H1 (cell line): ENCODE measurements around the gene NAE1. TPM values are rescaled to one million over a fixed set of nuclear protein-coding genes. Genes with fewer than 3 reads are reported as not detected.
A peak's percentile ranks its signal among the peaks of the same experiment; 100 is the strongest.

Experiments
- CTCF ChIA-PET: fragments of 300-600 bp; sonication (Branson Sonifier 250); formaldehyde crosslinking; loops from one replicate; lab custom pipeline; 2021; ENCODE audit not compliant: partially characterized antibody; lab: Charles Lee
- POLR2A ChIA-PET: fragments of 300-600 bp; sonication (Branson Sonifier 250); formaldehyde crosslinking; loops from one replicate; lab custom pipeline; 2021; ENCODE audit warnings: inconsistent platforms; ENCODE audit not compliant: partially characterized antibody; lab: Charles Lee
- DNase-seq, 2 experiments: peaks; one replicate each; pipeline versions ENCODE4 v3.0.0 to v3.0.0-alpha.2; 2010 to 2022; ENCODE audit warnings: low spot score in 2 of 2, low read depth in 1 of 2, mixed read lengths in 1 of 2
- FAIRE-seq: peaks from 2 replicates; lab custom pipeline; 2011; peaks lifted over from hg19 to GRCh38; lab: Jason Lieb, UNC
- H2AFZ ChIP-seq: 2 replicates; pipeline ENCODE4 v1.8.1; 2012; ENCODE audit warnings: low read length, inconsistent platforms
- H2AK5ac ChIP-seq: 2 replicates; pipeline ENCODE4 v1.6.1; 2013; ENCODE audit warnings: low read depth, low read length
- H2BK120ac ChIP-seq: replicated peaks from 2 replicates; pipeline ENCODE3; 2013; ENCODE audit warnings: low read depth, low read length, inconsistent platforms
- H2BK12ac ChIP-seq: 2 replicates; pipeline ENCODE4 v1.6.1; 2013; ENCODE audit warnings: low read depth, low read length
- H2BK15ac ChIP-seq: 2 replicates; pipeline ENCODE4 v1.6.1; 2013; ENCODE audit warnings: low read length
- H2BK20ac ChIP-seq: 2 replicates; pipeline ENCODE4 v1.6.1; 2013; ENCODE audit warnings: low read length
- H2BK5ac ChIP-seq: 2 replicates; pipeline ENCODE4 v1.6.1; 2013; ENCODE audit warnings: low read depth, low read length
- H3K14ac ChIP-seq: 2 replicates; pipeline ENCODE4 v1.6.1; 2013; ENCODE audit warnings: inconsistent platforms; ENCODE audit not compliant: insufficient read length
- H3K18ac ChIP-seq: 2 replicates; pipeline ENCODE4 v1.6.1; 2013; ENCODE audit warnings: low read length; ENCODE audit errors: extremely low read depth
- H3K23ac ChIP-seq: 2 replicates; pipeline ENCODE4 v1.6.1; 2013; ENCODE audit warnings: inconsistent platforms; ENCODE audit not compliant: insufficient read length
- H3K23me2 ChIP-seq: 2 replicates; pipeline ENCODE4 v1.6.1; 2013; ENCODE audit warnings: low read depth, low read length
- H3K27ac ChIP-seq: 2 replicates; pipeline ENCODE4 v1.6.1; 2011; ENCODE audit warnings: low read depth, low read length, inconsistent platforms
- H3K27me3 ChIP-seq, 4 experiments: replicated peaks in 1 of 4; 1 replicate in 1 of 4; 2 replicates in 3 of 4; pipeline versions ENCODE4 v1.6.1 to v1.8.1; 2011 to 2013; ENCODE audit warnings: low read length in 3 of 4, mild to moderate bottlenecking in 3 of 4, inconsistent platforms in 2 of 4, mixed read lengths in 2 of 4, moderate library complexity in 1 of 4; ENCODE audit not compliant: control insufficient read depth in 3 of 4, insufficient read depth in 3 of 4; ENCODE audit errors: extremely low read depth in 1 of 4
- H3K36me3 ChIP-seq, 4 experiments: 2 replicates each; pipeline versions ENCODE4 v1.6.1 to v1.8.1; 2011 to 2013; ENCODE audit warnings: mild to moderate bottlenecking in 4 of 4, low read length in 3 of 4, moderate library complexity in 2 of 4, control low read depth in 1 of 4, inconsistent platforms in 1 of 4; ENCODE audit not compliant: insufficient read depth in 4 of 4, control insufficient read depth in 2 of 4
- H3K4ac ChIP-seq: replicated peaks from 2 replicates; pipeline ENCODE3; 2013; ENCODE audit warnings: low read length, low read depth, mixed read lengths, inconsistent platforms; ENCODE audit not compliant: insufficient read length
- H3K4me1 ChIP-seq, 4 experiments: replicated peaks in 1 of 4; 1 replicate in 1 of 4; 2 replicates in 3 of 4; pipeline versions ENCODE4 v1.6.1 to v1.8.1; 2011 to 2013; ENCODE audit warnings: low read length in 3 of 4, inconsistent platforms in 2 of 4, mixed read lengths in 1 of 4; ENCODE audit not compliant: insufficient read depth in 4 of 4, control insufficient read depth in 3 of 4
- H3K4me2 ChIP-seq, 2 experiments: 2 replicates each; pipeline versions ENCODE4 v1.6.1 to v1.8.1; 2011 to 2013; ENCODE audit warnings: low read depth in 2 of 2, low read length in 2 of 2, control low read depth in 1 of 2, inconsistent platforms in 1 of 2, mild to moderate bottlenecking in 1 of 2; ENCODE audit not compliant: insufficient read depth in 1 of 2
- H3K4me3 ChIP-seq, 4 experiments: fragments of 200-600, 300-600 bp in 1 of 4; sonication (generic), shearing (Covaris generic), sonication (Bioruptor Twin) in 1 of 4; 2 replicates each; pipeline versions ENCODE4 v1.5.1 to v1.8.1; 2011 to 2016; ENCODE audit warnings: low read length in 4 of 4, low read depth in 3 of 4, control low read depth in 2 of 4, inconsistent platforms in 2 of 4, mild to moderate bottlenecking in 2 of 4, mixed read lengths in 1 of 4, moderate library complexity in 1 of 4; ENCODE audit not compliant: insufficient read depth in 2 of 4; ENCODE audit errors: extremely low read depth in 1 of 4
- H3K56ac ChIP-seq: replicated peaks from 2 replicates; pipeline ENCODE3; 2013; ENCODE audit warnings: low read depth, mild to moderate bottlenecking, mixed read lengths, low read length, inconsistent platforms; ENCODE audit not compliant: insufficient read length
- H3K79me1 ChIP-seq: 2 replicates; pipeline ENCODE4 v1.6.1; 2013; ENCODE audit warnings: low read depth, low read length, control low read depth
- H3K79me2 ChIP-seq, 2 experiments: 2 replicates each; pipeline versions ENCODE4 v1.6.1 to v1.8.1; 2012 to 2013; ENCODE audit warnings: low read length in 2 of 2, mild to moderate bottlenecking in 2 of 2, inconsistent platforms in 1 of 2; ENCODE audit not compliant: insufficient read depth in 2 of 2, control insufficient read depth in 1 of 2
- H3K9ac ChIP-seq, 4 experiments: replicated peaks in 1 of 4; 1 replicate in 1 of 4; 2 replicates in 3 of 4; pipeline versions ENCODE4 v1.6.1 to v1.8.1; 2011 to 2013; ENCODE audit warnings: low read depth in 3 of 4, low read length in 3 of 4, control low read depth in 2 of 4, mild to moderate bottlenecking in 2 of 4, moderate library complexity in 2 of 4, inconsistent platforms in 1 of 4; ENCODE audit errors: extremely low read depth in 1 of 4
- H3K9me3 ChIP-seq, 2 experiments: 2 replicates each; pipeline versions ENCODE4 v1.6.1 to v1.8.1; 2012 to 2013; ENCODE audit warnings: mild to moderate bottlenecking in 2 of 2, moderate library complexity in 2 of 2, control low read depth in 1 of 2, inconsistent platforms in 1 of 2, low read depth in 1 of 2, low read length in 1 of 2, mixed read lengths in 1 of 2; ENCODE audit not compliant: insufficient read depth in 2 of 2
- H4K20me1 ChIP-seq, 2 experiments: replicated peaks in 1 of 2; 2 replicates each; pipeline versions ENCODE3 to v1.8.1; 2011 to 2013; ENCODE audit warnings: inconsistent platforms in 2 of 2, low read length in 2 of 2, mild to moderate bottlenecking in 1 of 2; ENCODE audit not compliant: insufficient read depth in 2 of 2, control insufficient read depth in 1 of 2
- H4K5ac ChIP-seq: 2 replicates; pipeline ENCODE4 v1.6.1; 2013; ENCODE audit warnings: low read length, low read depth, mixed read lengths, inconsistent platforms; ENCODE audit not compliant: insufficient read length
- H4K8ac ChIP-seq: 2 replicates; pipeline ENCODE4 v1.8.0; 2013; ENCODE audit warnings: mild to moderate bottlenecking, moderate library complexity, low read length, inconsistent platforms; ENCODE audit not compliant: insufficient read depth; ENCODE audit errors: extremely low read depth
- H4K91ac ChIP-seq: replicated peaks from 2 replicates; pipeline ENCODE3; 2013; ENCODE audit warnings: low read length, mixed read lengths, inconsistent platforms; ENCODE audit not compliant: insufficient read length
- WGBS, 2 experiments: shearing (Covaris generic) in 1 of 2; methylation state at CpG; one replicate each; pipeline versions ENCODE4 v1.1.6 to v1.1.7; 2013 to 2015; ENCODE audit warnings: low lambda C conversion rate in 2 of 2, mixed read lengths in 2 of 2, inconsistent platforms in 1 of 2, low coverage in 1 of 2, missing lambda C conversion rate in 1 of 2; ENCODE audit not compliant: insufficient replicate concordance in 2 of 2, insufficient coverage in 1 of 2, insufficient read length in 1 of 2; ENCODE audit errors: extremely low coverage in 1 of 2, missing lambda C conversion rate in 1 of 2; 5-methylcytosine and 5-hydroxymethylcytosine counted together
- polyA plus RNA-seq, 7 experiments: library from polyadenylated mRNA; depleted of rRNA in 3 of 7; stranded (reverse) in 5 of 7; unstranded in 2 of 7; fragments of >200 nt in 5 of 7; fragments of 200-250 nt in 2 of 7; gene quantifications; 1 replicate in 5 of 7; 2 replicates in 1 of 7; 4 replicates in 1 of 7; pipeline versions ENCODE4 v1.2.1 to v1.2.3, GENCODE V29; 2011 to 2013; ENCODE audit warnings: missing spikeins in 2 of 7, mixed read lengths in 2 of 7
- total RNA-seq: library from RNA; stranded (reverse); fragmentation: NEBNext Ultra II Directional; extraction: Animal tissue kit (Norgen Biotek cat#: 25700); gene quantifications from 2 replicates; pipeline ENCODE4 v1.2.1, GENCODE V29; 2021

The NAE1 gene
- total and polyA plus RNA-seq, 2 of the 8 experiments (the other 6 are each of a cell fraction or from before 2014, with no cell fraction given) = 66.6 to 155 TPM

DNA sequence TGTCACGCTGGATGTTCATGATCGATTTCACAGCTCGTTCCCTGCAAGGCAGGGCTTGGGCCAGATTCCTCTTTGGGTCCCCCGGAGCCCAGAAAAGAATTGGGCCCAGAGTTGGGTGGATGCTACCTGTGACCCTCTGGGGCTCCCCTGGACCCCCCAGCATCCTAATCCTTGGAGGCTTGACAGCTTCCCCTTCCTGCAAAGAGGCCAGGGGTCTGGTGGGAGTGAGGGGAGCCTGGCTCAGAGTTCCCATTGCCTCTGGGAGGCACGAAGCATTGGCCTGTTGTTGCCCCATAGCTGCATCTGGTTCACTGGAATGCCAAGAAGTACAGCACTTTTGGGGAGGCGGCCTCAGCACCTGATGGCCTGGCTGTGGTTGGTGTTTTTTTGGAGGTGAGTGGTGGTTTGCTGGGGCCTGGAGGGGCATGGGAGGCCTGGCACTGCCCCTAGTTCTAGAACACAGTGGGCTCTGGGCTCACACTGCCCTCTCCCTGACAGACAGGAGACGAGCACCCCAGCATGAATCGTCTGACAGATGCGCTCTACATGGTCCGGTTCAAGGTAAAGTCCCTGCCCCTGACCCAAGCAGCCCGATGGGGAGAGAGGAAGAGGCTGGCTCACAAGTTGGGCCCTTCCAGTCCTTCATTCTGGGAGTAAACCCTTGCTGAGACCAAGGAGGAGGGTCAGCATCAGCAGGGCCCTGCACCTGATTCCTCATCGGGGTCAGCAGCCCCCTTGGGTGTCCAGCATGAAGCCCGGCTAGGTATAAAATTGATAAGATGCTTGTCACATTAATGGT lies 20.6 kb upstream of the NAE1 start:
- no peak overlapping the region for H3K23ac ChIP-seq
- H3K79me1 ChIP-seq = no peaks in the 10 kb centered on the region
- DNase-seq (no peak), FAIRE-seq (no peak)
- H3K36me3 ChIP-seq = no peaks in the 10 kb centered on the region
- H3K4ac ChIP-seq = no peak overlapping the region
- H3K23me2 ChIP-seq = no peaks in the 10 kb centered on the region
- no peak overlapping the region for H2BK20ac ChIP-seq
- no peak overlapping the region for H2BK15ac ChIP-seq
- H3K4me3 ChIP-seq = no peak overlapping the region
- no peak overlapping the region for H2BK5ac ChIP-seq
- H3K4me1 ChIP-seq = no peaks in the 10 kb centered on the region
- H2AFZ ChIP-seq = no peak overlapping the region
- H3K56ac ChIP-seq = no peak overlapping the region
- H3K18ac ChIP-seq = no peak overlapping the region
- H2BK120ac ChIP-seq = no peak overlapping the region
- H3K27me3 ChIP-seq = peaks cover 0 to 8% (median 3%) of the 10 kb centered on the region in 4 experiments; a peak in 4 of 7 replicates
- 0 out of 2 replicates have a peak overlapping the region, but pooled peaks have one; percentile 63 for H4K8ac ChIP-seq
- no peaks in the 10 kb centered on the region for H4K20me1 ChIP-seq
- H3K27ac ChIP-seq = no peak overlapping the region
- no peak overlapping the region for H4K91ac ChIP-seq
- no peak overlapping the region for H3K4me2 ChIP-seq
- no peak overlapping the region for H3K14ac ChIP-seq
- no peak overlapping the region for H2AK5ac ChIP-seq
- no peak overlapping the region for H4K5ac ChIP-seq
- no peaks in the 10 kb centered on the region for H3K79me2 ChIP-seq
- no peaks in the 10 kb centered on the region for H3K9me3 ChIP-seq
- WGBS, 2 experiments = 85% methylated on average over 13 of the region's 13 CpGs; no CpG with 5 or more reads in 1 of the 2 experiments
- H2BK12ac ChIP-seq = 0 out of 2 replicates have a peak overlapping the region, but pooled peaks have one; percentile 60
- ChIA-PET POLR2A (interaction anchor here (1.1 kb wide), 1 partner anchor 21 kb away, joined by 4 read pairs; the partner anchor contains the start of gene NAE1), CTCF (interaction anchor here (0.7 to 13.4 kb wide), 9 partner anchors 9 to 123 kb away, joined by 3 to 162 read pairs (median 4); partner anchors contain the start of genes NAE1 and PDP2)
- no peak overlapping the region for H3K9ac ChIP-seq
